GM19468 (cell line): ENCODE measurements around the gene MT1M.
A peak's percentile ranks its signal among the peaks of the same experiment; 100 is the strongest.

Experiments
- ATAC-seq: cut with Tn5 transposase; IDR thresholded peaks from one replicate; pipeline ENCODE4 v1.9.1; 2021; ENCODE audit warnings: mild to moderate bottlenecking, moderate library complexity, moderate number of reproducible peaks; ENCODE audit not compliant: unreplicated experiment; ENCODE audit errors: extremely low read depth

MT1M gene

GRCh38 chr16:56625943-56626654, 6.4 kb upstream of the MT1M start:
- ATAC-seq = no peak

DNA sequence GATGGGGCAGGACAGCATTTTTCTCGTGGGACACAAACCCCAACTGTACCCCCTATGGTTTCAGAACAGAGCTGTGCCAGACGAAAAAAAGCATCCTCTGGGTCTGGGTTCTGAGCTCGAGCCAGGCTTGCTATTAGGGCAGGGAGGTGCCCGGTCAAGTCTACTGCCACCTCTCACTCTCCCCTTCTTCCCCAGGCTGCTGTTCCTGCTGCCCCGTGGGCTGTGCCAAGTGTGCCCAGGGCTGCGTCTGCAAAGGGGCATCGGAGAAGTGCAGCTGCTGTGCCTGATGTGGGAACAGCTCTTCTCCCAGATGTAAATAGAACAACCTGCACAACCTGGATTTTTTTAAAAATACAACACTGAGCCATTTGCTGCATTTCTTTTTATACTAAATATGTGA, 5.8 kb upstream of the MT1M start:
- no peak for ATAC-seq

DNA sequence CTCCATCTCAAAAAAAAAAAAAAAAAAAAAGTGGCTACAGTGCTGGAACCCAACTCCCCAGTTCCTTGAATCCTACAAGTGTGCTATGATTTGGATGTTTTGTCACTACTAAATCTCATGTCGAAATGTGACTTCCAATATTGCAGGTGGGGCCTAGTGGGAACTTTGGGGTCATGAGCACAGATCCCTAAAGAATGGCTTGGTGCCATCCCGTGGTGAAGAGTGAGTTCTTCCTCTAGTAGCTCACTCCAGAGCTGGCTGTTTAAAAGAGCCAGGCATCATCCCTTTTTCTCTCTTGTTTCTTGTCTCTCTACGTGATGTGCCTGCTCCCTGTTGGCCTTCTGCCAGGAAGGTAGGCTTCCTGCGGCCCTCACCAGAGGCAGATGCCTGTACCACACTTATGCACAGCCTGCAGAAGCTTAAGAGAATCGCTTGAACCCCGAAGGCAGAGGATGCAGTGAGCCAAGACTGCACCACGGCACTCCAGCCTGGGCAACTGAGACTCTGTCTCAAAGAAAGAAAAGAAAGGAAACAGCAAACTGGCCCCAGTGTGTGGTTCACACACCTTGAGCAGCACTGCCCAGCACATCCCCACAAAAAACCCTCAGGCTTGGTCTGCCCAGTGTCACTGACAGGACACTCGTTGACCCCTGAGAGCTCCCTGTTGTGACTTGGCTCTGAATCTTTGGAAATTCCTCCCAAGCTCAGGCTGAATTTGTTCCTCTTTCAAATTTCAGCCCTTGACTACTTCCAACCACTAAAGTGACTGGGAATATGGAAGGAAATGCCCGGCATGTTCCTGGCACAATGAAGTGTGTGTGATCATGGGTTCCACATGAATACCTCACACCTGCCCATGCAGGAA, 3.7 kb upstream of the MT1M start:
- no peak for ATAC-seq

GRCh38 chr16:56629531-56629930, 2.9 kb upstream of the MT1M start:
- no peak for ATAC-seq

GRCh38 chr16:56630134-56630533, 2.3 kb upstream of the MT1M start:
- ATAC-seq = peak; percentile 56

DNA sequence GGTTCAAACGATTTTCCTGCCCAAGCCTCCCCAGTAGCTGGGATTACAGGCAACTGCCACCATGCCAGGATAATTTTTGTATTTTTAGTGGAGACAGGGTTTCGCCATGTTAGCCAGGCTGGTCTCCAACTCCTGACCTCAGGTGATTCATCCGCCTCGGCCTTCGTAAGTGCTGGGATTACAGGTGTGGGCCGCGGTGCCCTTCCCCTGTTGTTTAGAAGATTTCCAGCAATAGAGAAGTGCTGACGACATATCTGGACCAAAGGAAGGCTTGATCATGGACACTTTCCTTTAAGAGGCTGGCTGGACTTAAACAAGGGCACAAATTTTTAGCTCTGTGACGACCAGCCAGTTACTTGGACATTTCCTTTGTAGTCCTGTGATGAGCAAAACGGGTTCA, 1.3 kb upstream of the MT1M start:
- ATAC-seq = no peak

DNA sequence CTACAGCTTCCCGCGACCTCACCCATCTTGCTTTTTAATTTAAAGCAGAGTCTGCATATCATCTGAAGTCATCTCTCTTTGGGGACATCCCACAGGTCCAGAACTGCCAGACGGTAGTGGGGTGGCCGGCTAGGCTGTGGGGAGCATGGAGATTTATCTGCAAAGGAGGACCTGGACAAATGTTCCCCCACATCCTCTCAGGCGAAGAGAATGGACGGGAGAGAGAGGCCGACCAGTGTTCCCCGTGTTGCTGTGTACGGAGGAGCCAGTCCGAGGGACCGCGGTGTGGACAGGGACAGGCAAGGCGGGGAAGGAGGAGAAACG, 665 bp upstream of the MT1M start:
- ATAC-seq = no peak

DNA sequence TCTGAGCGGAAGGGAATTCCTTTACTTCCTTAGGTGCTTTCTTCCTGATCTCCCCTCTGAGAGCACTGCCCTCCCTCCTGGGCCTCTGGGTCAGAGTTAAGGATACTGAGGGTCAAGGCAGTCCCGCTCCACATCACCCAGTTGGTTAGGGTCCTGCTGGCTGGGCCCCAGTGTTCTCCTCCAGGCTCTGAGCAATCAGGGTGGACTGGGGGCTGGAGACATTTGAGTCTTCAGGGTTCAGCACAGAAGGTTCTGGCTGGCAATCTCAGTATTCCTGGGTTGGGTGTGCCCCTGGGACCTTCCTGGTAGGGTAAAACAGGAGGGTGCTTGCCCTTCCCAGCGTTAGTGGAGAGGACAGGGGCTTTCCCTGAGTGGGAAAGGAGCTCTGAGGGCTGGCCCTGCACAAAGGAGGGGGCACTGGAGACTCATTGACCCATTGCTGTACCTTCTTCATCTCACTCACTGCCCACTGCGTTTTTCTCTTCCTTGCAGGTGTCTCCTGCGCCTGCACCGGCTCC, 448 bp downstream of the MT1M start:
- ATAC-seq = no peak

- ATAC-seq = no peak
Observed at GRCh38 chr16:56633535-56633934, 1.1 kb downstream of the MT1M start.

DNA sequence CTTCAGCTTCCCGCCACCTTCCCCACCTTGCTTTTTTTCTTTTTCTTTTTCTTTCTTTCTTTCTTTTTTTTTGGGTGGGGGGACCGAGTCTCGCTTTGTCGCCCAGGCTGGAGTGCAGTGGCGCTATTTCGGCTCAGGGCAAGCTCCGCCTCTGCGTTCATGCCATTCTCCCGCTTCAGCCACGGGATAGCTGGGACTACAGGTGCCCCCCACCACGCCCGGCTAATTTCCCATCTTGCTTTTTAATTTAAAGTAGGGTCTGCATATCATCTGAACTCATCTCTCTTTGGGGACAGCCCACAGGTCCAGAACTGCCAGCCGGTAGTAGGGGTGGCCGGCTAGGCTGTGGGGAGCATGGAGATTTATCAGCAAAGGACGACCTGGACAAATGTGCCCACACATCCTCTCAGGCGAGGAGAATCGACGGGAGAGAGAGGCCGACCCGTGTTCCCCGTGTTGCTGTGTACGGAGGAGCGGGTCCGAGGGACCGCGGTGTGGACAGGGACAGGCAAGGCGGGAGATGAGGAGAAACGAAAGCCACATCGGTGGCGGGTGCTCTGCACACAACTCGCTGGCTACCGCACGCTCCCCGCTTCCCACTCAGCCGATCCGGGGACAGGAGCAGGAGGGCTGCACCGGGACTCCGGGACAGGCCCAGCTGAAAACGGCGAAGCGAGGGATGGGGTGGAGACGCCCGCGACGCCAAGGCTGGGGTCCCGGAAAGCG, 2.4 kb downstream of the MT1M start:
- no peak for ATAC-seq

DNA sequence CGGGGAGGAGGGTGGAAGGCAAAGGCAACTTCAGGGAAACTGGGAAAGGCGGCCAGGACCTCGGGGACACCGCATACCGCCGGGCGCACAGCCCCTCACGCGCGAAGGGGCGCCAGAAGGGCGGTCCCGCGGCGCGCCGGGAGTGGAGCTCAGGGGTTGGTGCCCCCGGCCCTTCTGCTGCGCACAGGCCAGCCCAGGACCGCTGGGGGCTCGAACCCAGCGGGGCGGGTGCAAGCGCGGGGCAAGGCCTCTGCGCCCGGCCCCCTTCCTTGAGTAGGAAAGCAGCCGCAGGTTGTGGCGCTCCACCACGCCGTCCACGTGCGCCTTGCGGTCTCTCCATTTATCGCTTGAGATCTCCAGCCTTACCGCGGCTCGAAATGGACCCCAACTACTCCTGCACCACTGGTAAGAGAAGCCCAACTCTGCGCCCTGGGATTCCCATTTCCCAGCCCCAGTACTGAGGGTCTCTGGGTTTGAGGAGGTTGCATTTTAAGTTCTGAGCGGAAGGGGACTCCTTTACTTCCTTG, 3.0 kb downstream of the MT1M start:
- ATAC-seq = no peak

GRCh38 chr16:56636616-56637413, 4.4 kb downstream of the MT1M start:
- ATAC-seq = no peak

GRCh38 chr16:56637814-56638750, 5.6 kb downstream of the MT1M start, which contains the start of gene MT1A:
TSS of gene MT1A (plus strand) at chr16:56638666. CDS start at chr16:56638739, 73 bp downstream.
- ATAC-seq = no peak

GRCh38 chr16:56639045-56639444, 6.6 kb downstream of the MT1M start:
- no peak for ATAC-seq

DNA sequence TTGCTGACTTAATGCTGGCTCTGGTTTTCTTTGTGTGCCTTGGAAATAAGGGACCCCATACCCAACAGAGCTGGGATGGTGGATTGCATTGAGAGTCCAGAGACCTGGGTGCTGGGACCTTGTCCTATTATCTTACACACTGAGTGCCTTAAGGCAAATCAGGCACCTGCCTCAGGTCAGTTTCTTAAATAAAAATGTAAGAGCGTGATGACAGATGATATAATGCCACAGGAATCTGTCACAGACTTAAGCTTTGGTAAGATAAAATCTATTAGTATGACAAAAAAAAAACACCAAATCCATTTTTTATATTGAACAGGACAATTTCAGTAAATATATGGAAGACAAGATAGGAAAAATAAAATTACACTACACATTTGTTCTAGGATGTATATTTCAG, 7.6 kb downstream of the MT1M start:
- ATAC-seq = no peak

- no peak for ATAC-seq
Observed at GRCh38 chr16:56641166-56641565, 8.7 kb downstream of the MT1M start.

DNA sequence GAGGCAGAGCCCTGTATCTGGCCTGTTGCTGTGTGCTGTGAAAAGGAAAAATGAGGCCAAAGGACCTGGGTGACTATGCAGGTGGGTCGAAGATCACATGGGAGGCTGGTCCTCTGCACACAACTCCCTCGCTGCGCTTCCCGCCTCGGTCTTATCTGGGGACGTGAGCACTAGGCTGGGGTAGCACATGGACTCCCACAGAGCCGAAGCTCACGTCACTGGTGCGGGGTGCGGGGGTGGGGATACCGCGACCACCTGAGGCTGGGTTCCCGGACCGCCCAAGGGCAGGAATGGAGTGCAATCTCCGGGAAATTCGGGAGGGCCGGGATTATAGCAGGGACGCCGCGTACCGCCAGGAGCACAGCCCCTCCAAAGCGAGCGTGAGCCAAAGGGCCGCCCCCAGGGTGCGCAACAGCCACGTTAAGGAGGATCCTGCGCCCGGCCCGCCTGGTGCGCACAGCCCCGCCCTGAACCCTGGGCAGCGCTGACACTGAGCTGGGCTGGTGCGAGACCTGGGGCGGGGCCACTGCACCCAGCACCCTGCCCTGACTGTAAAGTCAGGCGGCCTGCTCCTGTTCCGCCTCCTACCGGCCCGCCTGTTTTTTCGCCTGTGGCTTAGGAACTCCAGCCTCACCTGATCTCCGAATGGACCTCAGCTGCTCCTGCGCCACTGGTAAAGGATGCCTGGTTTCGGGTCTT, 10.8 kb downstream of the MT1M start:
- no peak for ATAC-seq

DNA sequence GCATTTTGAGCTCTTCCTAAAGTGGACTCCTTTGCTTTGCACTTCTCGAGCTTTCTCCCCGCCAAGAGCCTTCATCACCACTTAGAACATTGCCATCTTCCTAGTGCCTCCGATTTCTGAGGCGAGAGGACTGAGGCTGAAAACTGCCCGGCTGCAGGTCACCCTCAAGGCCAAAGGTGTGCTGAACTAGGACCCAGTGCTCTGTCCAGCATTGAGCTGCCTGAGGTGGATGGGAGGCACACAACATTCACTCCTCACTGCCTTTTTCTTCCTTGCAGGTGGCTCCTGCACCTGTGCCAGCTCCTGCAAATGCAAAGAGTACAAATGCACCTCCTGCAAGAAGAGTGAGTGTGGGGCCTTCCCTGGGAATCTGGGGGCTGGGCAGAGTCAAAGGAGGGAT, 11.4 kb downstream of the MT1M start:
- ATAC-seq = no peak
